Stimulated activated effector memory CD8-positive, alpha-beta T cell treated with anti-CD3 and anti-CD28 coated beads, Interleukin-12 subunit alpha, Interleukin-12 subunit beta, amount 100 ng/mL, for 72 hours (primary cell): ENCODE results near the gene GPR137C.

Experiments
- ATAC-seq: fragments of 150-1000 bp; cut with Tn5 transposase; 2 replicates; pipeline ENCODE4 v1.10.0; 2021
- DNase-seq, 2 donors: peaks; one replicate each; pipeline ENCODE4 v3.0.0; 2021 to 2022; ENCODE audit warnings: low spot score in 2 of 2
- H3K27ac Mint-ChIP-seq: one replicate; pipeline ENCODE4 v1.8.0; 2022; ENCODE audit warnings: mild to moderate bottlenecking, mixed read lengths
- H3K36me3 Mint-ChIP-seq: one replicate; pipeline ENCODE4 v1.8.0; 2022; ENCODE audit warnings: mild to moderate bottlenecking, mixed read lengths
- H3K4me1 Mint-ChIP-seq: one replicate; pipeline ENCODE4 v1.8.0; 2022; ENCODE audit warnings: mixed read lengths
- H3K4me3 Mint-ChIP-seq: one replicate; pipeline ENCODE4 v1.8.0; 2022; ENCODE audit warnings: mild to moderate bottlenecking, mixed read lengths
- H3K9me3 Mint-ChIP-seq: one replicate; pipeline ENCODE4 v1.8.0; 2022; ENCODE audit warnings: mixed read lengths

GPR137C gene, protein sequence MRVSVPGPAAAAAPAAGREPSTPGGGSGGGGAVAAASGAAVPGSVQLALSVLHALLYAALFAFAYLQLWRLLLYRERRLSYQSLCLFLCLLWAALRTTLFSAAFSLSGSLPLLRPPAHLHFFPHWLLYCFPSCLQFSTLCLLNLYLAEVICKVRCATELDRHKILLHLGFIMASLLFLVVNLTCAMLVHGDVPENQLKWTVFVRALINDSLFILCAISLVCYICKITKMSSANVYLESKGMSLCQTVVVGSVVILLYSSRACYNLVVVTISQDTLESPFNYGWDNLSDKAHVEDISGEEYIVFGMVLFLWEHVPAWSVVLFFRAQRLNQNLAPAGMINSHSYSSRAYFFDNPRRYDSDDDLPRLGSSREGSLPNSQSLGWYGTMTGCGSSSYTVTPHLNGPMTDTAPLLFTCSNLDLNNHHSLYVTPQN

DNA sequence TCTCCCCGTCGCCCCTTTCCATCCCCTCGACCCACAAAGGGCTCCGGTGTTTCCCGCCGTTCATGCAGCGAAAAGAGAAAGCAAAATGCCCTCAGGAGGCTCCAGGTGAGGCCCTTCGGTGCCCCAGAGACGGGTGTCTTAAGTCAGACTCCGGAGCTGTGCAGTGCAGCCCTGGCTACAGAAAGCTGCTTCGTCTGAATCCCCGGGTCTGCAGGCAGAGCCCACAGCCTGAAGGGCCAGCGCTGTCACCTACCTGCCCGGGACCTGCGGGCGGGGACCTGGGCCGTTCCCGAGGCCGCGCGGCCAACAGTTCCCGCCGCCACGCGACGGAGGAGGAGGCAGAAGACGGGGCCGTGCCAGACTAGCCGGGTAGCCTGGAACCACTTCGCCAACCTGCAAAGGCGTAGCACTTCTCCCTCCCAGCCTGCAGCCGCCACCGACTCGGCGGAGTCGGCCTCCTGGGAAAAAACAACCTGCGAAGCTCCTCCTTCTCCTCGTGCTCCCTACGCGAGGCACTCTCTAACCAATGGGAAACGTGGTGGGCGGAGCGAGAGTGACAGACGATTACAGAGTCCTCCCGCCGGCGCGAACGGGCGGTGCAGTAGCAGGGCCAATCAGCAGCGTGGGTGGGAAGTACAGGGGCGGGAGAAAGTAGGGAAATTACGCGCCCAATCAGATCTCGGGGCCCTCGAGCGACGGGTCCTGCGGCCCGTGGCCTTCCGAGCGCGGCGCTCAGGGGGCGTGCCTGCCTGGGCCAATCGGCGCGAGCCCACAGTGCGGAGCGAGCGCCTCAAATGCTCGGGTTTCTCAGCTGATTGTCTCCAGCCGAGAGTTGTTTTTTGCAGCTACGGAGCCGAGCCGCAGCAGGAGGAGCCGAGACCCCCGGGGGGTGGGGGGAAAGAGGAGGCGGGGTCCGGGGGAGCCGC is at the start of gene GPR137C, which contains the start of gene TXNDC16:
Gene GPR137C (plus strand): TSS at position 774 of the 926 bp plus-strand sequence. CDS start 312 bp downstream, outside the sequence.
Gene TXNDC16 (minus strand): TSS at position 443 of the 926 bp plus-strand sequence. CDS start 8,948 bp downstream, outside the sequence.
- Mint-ChIP-seq H3K9me3 (no peaks in the 10 kb centered on the region), H3K4me3 (peak within 1 kb of the TSS; percentile 91), H3K4me1 (peaks cover 28% of the 10 kb centered on the region), H3K36me3 (peaks cover 13% of the 10 kb centered on the region), H3K27ac (peak within 1 kb of the TSS; percentile 74)
- ATAC-seq (peak; percentile 92), DNase-seq (peak; percentile 90 to 98)

DNA sequence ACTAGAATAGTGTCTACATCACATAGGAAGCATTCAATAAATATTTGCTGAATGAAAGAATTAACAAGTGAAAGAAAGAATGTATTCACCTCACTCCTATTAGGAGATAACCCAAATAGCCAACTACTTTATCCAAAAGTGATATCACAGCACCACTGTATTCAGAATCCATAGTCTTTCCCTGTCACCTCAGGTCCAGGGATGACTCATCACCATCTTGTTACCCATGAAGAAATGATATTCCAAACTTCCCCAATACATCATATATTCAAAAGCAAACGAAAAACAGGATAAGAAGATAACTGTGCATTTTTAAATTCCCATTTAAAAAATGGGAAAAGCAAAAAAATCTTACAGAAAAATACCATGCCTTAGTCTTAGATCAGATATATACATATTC is 39.4 kb upstream of the GPR137C start:
- Mint-ChIP-seq H3K4me1 (no peaks in the 10 kb centered on the region), H3K4me3 (no peak overlapping the region), H3K27ac (no peak overlapping the region), H3K36me3 (no peaks in the 10 kb centered on the region), H3K9me3 (no peaks in the 10 kb centered on the region)
- DNase-seq (no peak), ATAC-seq (no peak)

DNA sequence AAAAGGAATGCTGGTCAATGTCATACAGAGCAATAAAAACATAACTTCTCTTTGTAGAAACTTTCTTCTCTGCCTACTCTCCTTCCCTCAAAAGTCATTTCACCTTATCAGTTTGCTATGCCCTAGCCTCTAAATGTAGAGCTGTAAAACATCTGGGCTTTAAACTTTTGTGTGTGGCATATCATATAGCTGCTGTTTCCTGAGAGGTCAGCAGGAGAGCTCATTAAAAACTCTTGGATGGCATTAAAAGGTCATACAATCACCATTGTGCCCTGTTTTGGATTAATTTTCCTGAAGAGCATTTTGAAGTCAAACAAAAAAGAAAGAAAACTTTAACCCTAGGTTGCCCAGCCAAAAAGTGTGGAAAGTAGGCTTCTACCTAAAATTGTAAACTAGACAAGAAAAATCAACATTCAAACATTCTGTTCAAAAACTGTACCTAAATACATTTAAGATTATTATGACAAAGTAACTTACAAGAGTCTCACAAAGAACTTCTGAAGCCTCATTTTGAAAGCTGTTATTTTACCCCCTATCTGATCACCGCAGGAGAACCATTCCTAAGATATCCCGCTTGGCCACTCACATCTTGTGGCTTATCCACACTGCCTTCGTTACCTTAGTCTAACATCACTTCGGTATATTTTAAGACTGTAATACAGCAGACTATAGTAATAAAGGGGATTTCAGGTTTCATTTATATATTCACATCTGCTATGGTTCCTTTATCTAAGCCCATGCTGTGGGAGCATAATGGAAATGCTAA is 38.4 kb upstream of the GPR137C start:
- H3K4me1 Mint-ChIP-seq = no peaks in the 10 kb centered on the region
- ATAC-seq = no peak

DNA sequence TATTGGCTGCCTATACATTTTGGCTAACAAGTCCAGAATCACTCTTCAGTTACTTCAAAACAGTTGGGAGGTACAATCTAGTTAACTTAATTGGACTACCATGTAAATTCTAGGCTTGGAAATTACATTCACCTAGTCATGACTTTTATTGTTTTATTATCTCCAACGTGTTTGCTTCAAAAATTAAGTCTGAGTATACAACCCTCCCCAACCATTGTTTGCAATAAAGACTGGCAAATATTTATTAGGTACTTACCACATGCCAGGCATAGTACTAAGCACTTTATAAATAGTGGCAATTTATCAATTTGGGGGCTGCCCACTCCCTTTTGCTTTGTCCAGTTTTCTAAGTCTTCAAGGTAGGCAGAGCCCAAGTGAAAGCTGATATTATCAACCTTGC is 30.6 kb upstream of the GPR137C start:
- ATAC-seq (no peak), DNase-seq (no peak)
- no peaks in the 10 kb centered on the region for H3K36me3 Mint-ChIP-seq
- no peaks in the 10 kb centered on the region for H3K4me1 Mint-ChIP-seq
- no peaks in the 10 kb centered on the region for H3K9me3 Mint-ChIP-seq
- H3K27ac Mint-ChIP-seq = no peak overlapping the region
- H3K4me3 Mint-ChIP-seq = no peak overlapping the region

More for the DNA sequence above, 38.4 kb upstream of the GPR137C start:
- Mint-ChIP-seq H3K36me3 (no peaks in the 10 kb centered on the region), H3K27ac (no peak overlapping the region), H3K4me3 (no peak overlapping the region), H3K9me3 (no peaks in the 10 kb centered on the region)
- DNase-seq = no peak

DNA sequence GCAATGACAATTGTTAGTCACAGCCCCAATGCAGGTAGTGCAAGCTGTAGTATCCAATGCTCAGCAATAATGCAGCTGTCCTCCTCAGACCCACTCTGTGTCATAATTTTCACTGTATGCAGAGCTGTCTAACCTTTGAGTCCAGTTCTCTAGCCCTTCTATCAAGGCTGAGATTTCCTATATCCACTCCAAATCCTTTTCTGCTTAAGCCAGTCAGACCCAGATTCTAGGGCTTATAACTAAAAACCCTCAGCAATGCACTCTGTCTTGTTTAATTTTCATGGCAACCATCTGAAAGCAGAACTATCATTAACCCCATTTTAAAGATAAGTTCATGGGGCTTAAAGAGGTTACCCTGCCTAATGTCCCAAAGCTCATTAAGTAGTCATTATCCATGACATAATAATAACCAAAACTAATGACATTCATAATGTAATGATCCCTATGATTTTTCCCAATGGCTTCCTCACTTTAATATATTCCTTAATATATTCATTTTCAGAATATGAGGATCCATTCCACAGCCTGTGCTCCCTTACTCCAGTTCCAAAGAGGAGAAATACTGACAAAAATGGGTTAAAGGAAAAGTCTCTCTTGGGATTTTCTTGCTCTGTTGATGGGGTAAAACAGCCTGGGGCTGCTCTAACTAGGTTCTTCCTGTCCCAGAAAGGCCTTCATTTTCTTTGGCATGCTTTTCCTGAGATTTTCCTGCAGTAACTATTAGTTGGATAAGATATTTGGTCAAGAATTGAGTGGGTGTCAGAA is 29.9 kb upstream of the GPR137C start:
- DNase-seq (no peak), ATAC-seq (no peak)
- H3K9me3 Mint-ChIP-seq = no peaks in the 10 kb centered on the region
- no peak overlapping the region for H3K27ac Mint-ChIP-seq
- no peaks in the 10 kb centered on the region for H3K4me1 Mint-ChIP-seq
- no peaks in the 10 kb centered on the region for H3K36me3 Mint-ChIP-seq
- H3K4me3 Mint-ChIP-seq = no peak overlapping the region

DNA sequence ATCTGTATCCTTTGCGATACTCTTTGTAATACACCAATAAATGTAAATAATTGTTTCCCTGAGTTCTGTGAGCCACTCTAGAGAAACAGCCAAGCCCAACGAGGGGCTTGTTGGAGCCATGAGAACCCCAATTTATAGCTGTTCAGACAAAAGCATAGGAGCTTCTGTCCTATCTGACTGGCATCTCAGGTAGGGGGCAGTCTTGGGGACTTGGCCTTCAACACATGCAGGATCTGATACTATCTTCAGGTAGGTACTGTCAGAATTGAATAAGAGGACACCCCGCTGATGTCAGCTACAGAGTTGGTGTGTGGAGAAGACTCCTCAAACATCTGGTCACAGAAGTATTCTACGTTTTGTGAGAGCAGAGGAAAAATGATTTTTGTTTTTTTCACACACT is 25.6 kb upstream of the GPR137C start:
- ATAC-seq (no peak), DNase-seq (no peak)
- no peaks in the 10 kb centered on the region for H3K4me1 Mint-ChIP-seq
- no peaks in the 10 kb centered on the region for H3K9me3 Mint-ChIP-seq
- no peak overlapping the region for H3K4me3 Mint-ChIP-seq
- no peak overlapping the region for H3K27ac Mint-ChIP-seq
- no peaks in the 10 kb centered on the region for H3K36me3 Mint-ChIP-seq

DNA sequence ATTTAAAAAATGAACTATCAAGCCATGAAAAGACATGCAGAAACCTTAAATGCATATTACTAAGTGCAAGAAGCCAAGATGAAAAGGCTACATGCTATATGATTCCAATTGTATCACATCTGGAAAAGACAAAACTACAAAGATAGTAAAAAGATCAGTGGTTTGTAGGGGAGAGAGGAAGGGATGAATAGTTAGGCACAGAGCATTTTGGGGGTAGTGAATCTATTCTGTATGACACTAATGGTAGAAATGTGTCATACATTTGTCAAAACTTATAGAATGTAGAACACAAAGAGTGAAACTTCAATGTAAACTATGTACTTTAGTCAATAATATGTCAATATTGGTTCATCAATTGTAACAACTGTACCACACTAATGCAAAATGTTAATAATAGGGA is 21.2 kb upstream of the GPR137C start:
- Mint-ChIP-seq H3K4me1 (no peaks in the 10 kb centered on the region), H3K36me3 (no peaks in the 10 kb centered on the region), H3K27ac (no peak overlapping the region), H3K4me3 (no peak overlapping the region), H3K9me3 (no peaks in the 10 kb centered on the region)
- ATAC-seq = peak; percentile 81
- DNase-seq = no peak

DNA sequence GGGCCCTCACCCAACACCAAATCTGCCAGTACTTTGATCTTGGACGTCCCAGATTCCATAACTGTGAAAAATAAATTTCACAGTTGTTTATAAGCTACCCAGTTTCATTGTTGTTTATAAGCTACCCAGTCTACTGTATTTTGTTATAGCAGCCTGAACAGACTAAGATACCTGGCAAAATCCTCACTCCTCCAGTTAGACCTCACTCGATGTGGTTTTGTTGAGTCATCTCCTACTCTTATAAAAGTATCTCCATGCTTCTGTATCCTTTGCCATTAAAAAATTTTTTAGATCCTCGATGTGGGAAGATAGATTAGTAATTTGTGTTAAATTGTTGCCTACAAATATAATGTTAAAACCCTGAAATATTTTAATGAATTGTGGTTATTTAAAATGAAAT is 16.4 kb upstream of the GPR137C start:
- Mint-ChIP-seq H3K9me3 (no peaks in the 10 kb centered on the region), H3K27ac (no peak overlapping the region), H3K4me1 (no peaks in the 10 kb centered on the region), H3K4me3 (no peak overlapping the region), H3K36me3 (peaks cover 7% of the 10 kb centered on the region)
- DNase-seq (no peak), ATAC-seq (no peak)

DNA sequence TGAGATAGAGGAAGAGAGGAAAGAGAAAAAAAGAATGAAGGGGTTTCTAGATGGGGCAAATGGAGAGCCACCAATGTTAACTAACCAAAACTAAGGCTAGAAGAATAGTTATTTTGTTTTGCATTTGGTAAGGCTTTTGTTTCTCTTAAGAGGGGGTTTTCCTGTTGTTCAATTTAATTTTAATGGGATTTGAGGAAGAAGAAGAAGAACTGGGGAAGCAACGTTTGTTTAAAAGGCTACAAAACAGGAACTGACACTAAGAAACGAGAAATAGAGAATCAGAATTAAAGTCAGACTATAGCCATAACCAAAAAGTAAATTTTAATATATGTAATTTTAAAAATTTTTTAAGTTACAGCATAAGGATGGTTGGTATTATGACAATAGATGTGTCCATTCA is 14.0 kb upstream of the GPR137C start:
- no peak overlapping the region for H3K4me3 Mint-ChIP-seq
- H3K4me1 Mint-ChIP-seq = no peaks in the 10 kb centered on the region
- ATAC-seq (no peak), DNase-seq (no peak)
- no peaks in the 10 kb centered on the region for H3K9me3 Mint-ChIP-seq
- H3K27ac Mint-ChIP-seq = no peak overlapping the region
- peaks cover 7% of the 10 kb centered on the region for H3K36me3 Mint-ChIP-seq

DNA sequence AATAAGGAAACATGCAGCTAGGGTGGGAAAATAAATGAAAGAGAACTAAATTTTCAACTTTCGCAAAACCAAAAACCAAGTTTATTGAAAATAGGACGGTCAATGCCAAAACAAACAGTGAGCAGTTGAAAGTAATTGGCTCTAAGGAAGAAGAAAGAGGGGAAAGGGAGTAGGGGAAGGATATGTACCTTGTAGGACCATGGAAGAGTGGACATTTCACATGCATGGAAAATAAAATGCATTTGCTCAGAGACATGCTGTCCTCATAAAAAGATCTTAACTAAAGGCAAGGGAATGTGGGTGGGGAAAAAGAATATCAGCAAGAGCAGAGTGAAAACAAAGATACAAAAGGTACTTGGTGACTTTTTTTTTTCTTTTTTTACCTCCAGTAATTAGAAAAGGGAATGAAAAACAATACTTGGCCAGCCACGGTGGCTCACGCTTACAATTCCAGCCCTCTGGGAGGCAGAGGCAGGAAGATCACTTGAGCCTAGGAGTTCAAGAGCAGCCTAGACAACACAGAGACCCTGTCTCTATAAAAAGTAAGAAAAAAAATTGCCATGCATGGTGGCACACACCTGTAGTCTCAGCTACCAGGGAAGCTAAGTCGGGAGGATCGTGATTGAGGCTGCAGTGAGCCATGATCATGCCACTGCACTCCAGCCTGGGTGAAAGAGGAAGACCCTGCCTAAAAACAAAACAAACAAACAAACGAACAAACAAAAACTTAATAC is 6.9 kb upstream of the GPR137C start:
- no peaks in the 10 kb centered on the region for H3K9me3 Mint-ChIP-seq
- no peak for DNase-seq
- no peak overlapping the region for H3K4me3 Mint-ChIP-seq
- H3K27ac Mint-ChIP-seq = peak overlapping the region; percentile 51
- ATAC-seq = no peak
- H3K36me3 Mint-ChIP-seq = no peaks in the 10 kb centered on the region
- peaks cover 13% of the 10 kb centered on the region for H3K4me1 Mint-ChIP-seq

DNA sequence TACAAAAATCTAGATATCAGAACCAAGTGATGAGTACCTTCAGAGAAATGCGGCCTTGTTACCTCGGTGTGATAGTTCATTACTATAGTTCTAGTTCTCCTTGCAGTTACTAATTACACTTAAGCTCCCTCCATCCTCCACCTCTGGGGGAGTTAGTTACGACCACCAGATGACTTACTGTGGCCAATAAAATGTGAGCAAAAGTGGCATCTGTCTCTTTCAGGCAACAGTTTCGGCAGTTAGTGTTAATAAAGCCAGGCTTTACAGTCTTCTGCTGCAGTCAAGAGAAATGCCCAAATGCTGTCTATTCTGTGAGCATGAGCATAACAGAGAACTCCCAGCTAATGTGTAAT is 6.3 kb upstream of the GPR137C start:
- Mint-ChIP-seq H3K36me3 (no peaks in the 10 kb centered on the region), H3K4me1 (peaks cover 18% of the 10 kb centered on the region), H3K4me3 (no peak overlapping the region), H3K9me3 (no peaks in the 10 kb centered on the region), H3K27ac (peak overlapping the region; percentile 51)
- ATAC-seq (no peak), DNase-seq (no peak)

DNA sequence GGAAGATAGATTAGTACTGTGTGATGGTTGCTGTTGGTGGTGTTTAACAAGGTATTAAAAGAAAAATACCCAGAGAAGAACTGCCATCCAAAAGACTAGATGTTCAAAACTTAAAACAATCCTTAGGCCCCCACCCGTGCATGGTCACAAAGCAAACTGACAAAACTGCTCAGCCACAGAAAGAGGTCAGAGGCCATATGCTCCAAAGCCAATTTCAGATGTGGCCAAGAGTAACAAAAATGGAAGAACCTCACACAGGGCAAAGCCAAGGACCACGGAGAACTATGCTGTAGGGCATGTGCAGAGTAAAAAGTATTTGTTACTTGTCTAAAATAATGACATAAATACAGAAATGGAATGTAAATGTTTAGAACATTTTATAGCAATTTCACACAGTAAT is 5.6 kb upstream of the GPR137C start:
- H3K9me3 Mint-ChIP-seq = no peaks in the 10 kb centered on the region
- no peak for DNase-seq
- ATAC-seq = no peak
- no peaks in the 10 kb centered on the region for H3K36me3 Mint-ChIP-seq
- H3K27ac Mint-ChIP-seq = peak overlapping the region; percentile 51
- no peak overlapping the region for H3K4me3 Mint-ChIP-seq
- peaks cover 25% of the 10 kb centered on the region for H3K4me1 Mint-ChIP-seq

DNA sequence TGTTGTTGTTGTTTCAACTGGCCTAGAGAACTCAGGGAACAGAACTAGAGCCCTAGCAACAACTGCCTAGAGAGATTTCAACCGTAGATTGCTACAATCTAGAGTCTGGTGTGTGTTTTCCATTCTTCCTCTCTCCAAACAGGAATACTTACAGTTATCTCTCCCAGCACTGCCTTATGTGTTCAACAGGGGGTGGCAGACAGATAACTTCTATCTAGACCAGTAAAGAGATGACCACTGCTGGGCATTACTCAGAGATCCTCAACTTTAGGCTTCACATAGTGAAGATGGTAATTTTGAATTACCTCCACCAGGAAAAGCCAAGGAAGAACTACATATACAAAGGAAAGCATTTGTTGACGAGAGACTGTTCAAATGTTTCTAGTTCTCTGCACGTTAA is 5.1 kb upstream of the GPR137C start:
- DNase-seq (no peak), ATAC-seq (no peak)
- Mint-ChIP-seq H3K4me1 (peaks cover 27% of the 10 kb centered on the region), H3K27ac (peak overlapping the region; percentile 51), H3K9me3 (no peaks in the 10 kb centered on the region), H3K36me3 (peaks cover 4% of the 10 kb centered on the region), H3K4me3 (no peak overlapping the region)

DNA sequence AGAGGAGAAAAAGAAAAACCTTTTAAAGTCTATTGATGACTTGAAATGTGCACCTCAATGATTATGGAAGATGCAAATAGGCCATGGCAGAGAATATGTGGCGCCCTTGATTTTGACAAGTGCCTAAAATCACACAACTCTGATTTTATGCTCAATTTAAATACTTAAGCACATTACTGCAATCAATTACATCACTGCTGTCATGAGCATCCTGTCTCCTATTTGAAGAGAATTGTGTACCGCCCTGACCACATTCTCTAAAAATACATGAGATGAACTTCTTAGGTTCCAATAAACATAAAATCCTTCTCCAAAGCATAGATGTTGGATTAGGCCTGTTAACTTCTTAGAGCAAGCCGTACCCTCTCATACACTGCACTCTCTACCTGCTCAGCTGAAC is 2.0 kb upstream of the GPR137C start:
- Mint-ChIP-seq H3K36me3 (peaks cover 13% of the 10 kb centered on the region), H3K27ac (no peak overlapping the region), H3K4me1 (peaks cover 33% of the 10 kb centered on the region), H3K4me3 (peak overlapping the region; percentile 91), H3K9me3 (no peaks in the 10 kb centered on the region)
- no peak for ATAC-seq
- DNase-seq = no peak
